Adipocyte (in vitro differentiated cells): Measurements from ENCODE around the gene SLC38A4.

Experiments
- DNase-seq: peaks from one replicate; pipeline ENCODE4 v3.0.0-alpha.2; 2015; ENCODE audit warnings: low read depth
- H3K27me3 ChIP-seq: replicated peaks from 2 replicates; pipeline ENCODE4 v1.7.0; 2013; ENCODE audit warnings: mild to moderate bottlenecking, low read length, moderate library complexity; ENCODE audit not compliant: control insufficient read depth, insufficient read depth
- H3K36me3 ChIP-seq: 2 replicates; pipeline ENCODE4 v1.7.0; 2013; ENCODE audit warnings: low read length, mild to moderate bottlenecking, moderate library complexity; ENCODE audit not compliant: control insufficient read depth, insufficient read depth, severe bottlenecking
- H3K4me1 ChIP-seq: 2 replicates; pipeline ENCODE4 v1.7.0; 2013; ENCODE audit warnings: mild to moderate bottlenecking, low read length, moderate library complexity; ENCODE audit not compliant: control insufficient read depth, insufficient read depth
- H3K4me3 ChIP-seq: 2 replicates; pipeline ENCODE4 v1.7.0; 2013; ENCODE audit warnings: mild to moderate bottlenecking, low read length, moderate library complexity
- H3K9ac ChIP-seq: 2 replicates; pipeline ENCODE4 v1.7.0; 2013; ENCODE audit warnings: mild to moderate bottlenecking, low read length, moderate library complexity
- H3K9me3 ChIP-seq: 2 replicates; pipeline ENCODE4 v1.7.0; 2013; ENCODE audit warnings: mild to moderate bottlenecking, low read length, moderate library complexity; ENCODE audit not compliant: control insufficient read depth

Gene SLC38A4

GRCh38 chr12:46774322-46774633 is 51.5 kb downstream of the SLC38A4 start:
- Histone ChIP-seq H3K27me3 (no peaks in the 10 kb centered on the region), H3K9me3 (no peaks in the 10 kb centered on the region)
- DNase-seq, result no peak

GRCh38 chr12:46773586-46774321 is 52.0 kb downstream of the SLC38A4 start:
- H3K36me3 ChIP-seq, result no peaks in the 10 kb centered on the region
- peak; percentile 76 for DNase-seq
- H3K4me1 ChIP-seq, result peaks cover 56% of the 10 kb centered on the region
- peak overlapping the region; percentile 70 for H3K9ac ChIP-seq
- H3K4me3 ChIP-seq, result peak overlapping the region; percentile 55
- no peaks in the 10 kb centered on the region for H3K27me3 ChIP-seq
- no peaks in the 10 kb centered on the region for H3K9me3 ChIP-seq

More at GRCh38 chr12:46774322-46774633, 51.5 kb downstream of the SLC38A4 start:
- H3K4me3 ChIP-seq, result peak overlapping the region; percentile 55
- peak overlapping the region; percentile 70 for H3K9ac ChIP-seq
- no peaks in the 10 kb centered on the region for H3K36me3 ChIP-seq
- peaks cover 56% of the 10 kb centered on the region for H3K4me1 ChIP-seq

GRCh38 chr12:46771268-46771827 is 54.4 kb downstream of the SLC38A4 start:
- peaks cover 56% of the 10 kb centered on the region for H3K4me1 ChIP-seq
- peak; percentile 43 for DNase-seq

DNA sequence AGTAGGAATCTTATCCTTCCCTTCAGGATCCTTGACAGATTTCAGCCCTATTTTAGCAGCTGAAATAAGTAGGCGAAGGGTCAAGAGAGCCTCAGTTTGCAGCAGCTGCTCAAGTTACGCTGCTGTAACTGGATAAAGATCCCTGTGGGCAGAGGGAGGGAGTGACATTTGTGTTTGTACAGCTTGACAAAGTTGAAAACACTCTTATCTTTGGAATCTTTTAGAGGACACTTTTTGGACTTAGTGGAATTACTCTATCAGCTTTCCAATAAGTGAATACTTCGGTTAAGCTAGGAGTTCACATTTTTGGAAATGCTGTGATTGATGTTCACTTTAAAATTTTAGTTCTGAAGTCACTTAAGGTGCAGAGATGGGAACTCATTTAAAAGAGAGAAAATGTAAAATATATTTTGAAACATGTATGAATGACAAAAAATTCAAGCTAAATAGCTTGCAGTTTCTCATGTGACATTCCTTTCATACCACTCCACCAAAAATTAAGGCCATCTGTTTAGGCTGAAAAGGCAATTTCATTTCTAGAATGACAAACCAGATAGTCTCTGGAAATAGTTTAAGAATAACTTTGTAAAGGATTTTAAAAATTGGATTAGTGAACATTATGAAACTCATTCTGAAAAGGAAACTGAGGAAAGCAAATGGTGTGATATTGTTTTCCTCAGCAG is 55.2 kb downstream of the SLC38A4 start:
- H3K4me3 ChIP-seq, result peak overlapping the region; percentile 67
- peaks cover 56% of the 10 kb centered on the region for H3K4me1 ChIP-seq
- H3K9ac ChIP-seq, result peak overlapping the region; percentile 84
- peak; percentile 79 for DNase-seq
- no peaks in the 10 kb centered on the region for H3K9me3 ChIP-seq
- no peaks in the 10 kb centered on the region for H3K36me3 ChIP-seq
- H3K27me3 ChIP-seq, result no peaks in the 10 kb centered on the region

More at GRCh38 chr12:46771268-46771827, 54.4 kb downstream of the SLC38A4 start:
- no peaks in the 10 kb centered on the region for H3K9me3 ChIP-seq
- H3K27me3 ChIP-seq, result no peaks in the 10 kb centered on the region
- peak overlapping the region; percentile 67 for H3K4me3 ChIP-seq
- H3K9ac ChIP-seq, result peak overlapping the region; percentile 84
- H3K36me3 ChIP-seq, result no peaks in the 10 kb centered on the region

GRCh38 chr12:46764005-46764404 is 61.8 kb downstream of the SLC38A4 start:
- no peak for DNase-seq
- no peak overlapping the region for H3K4me3 ChIP-seq
- H3K9me3 ChIP-seq, result peaks cover 4% of the 10 kb centered on the region
- H3K4me1 ChIP-seq, result no peaks in the 10 kb centered on the region
- H3K9ac ChIP-seq, result no peak overlapping the region
- H3K27me3 ChIP-seq, result no peaks in the 10 kb centered on the region
- no peaks in the 10 kb centered on the region for H3K36me3 ChIP-seq

GRCh38 chr12:46763230-46763629 is 62.6 kb downstream of the SLC38A4 start:
- Histone ChIP-seq H3K9ac (no peak overlapping the region), H3K4me1 (no peaks in the 10 kb centered on the region)

DNA sequence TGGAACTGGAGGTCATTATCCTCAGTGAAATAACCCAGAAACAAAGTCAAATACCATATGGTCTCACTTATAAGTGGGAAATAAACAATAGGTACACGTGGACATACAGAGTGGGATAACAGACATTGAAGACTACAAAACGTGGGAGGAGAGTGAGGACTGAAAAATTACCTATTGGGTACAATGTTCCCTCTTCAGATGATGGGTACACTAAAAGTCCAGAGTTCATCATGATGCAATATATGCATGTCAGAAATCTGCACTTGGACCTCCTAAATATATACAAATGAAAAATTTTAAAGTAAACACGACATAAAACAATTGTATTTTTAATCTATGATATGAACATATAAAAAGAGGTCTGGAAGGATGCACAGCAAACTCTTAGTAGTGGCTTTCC is 71.2 kb downstream of the SLC38A4 start:
- Histone ChIP-seq H3K27me3 (no peaks in the 10 kb centered on the region), H3K4me3 (no peak overlapping the region), H3K4me1 (no peaks in the 10 kb centered on the region), H3K9ac (no peak overlapping the region), H3K9me3 (peaks cover 3% of the 10 kb centered on the region), H3K36me3 (no peaks in the 10 kb centered on the region)
- DNase-seq, result no peak

More at GRCh38 chr12:46763230-46763629, 62.6 kb downstream of the SLC38A4 start:
- DNase-seq, result no peak
- Histone ChIP-seq H3K4me3 (no peak overlapping the region), H3K27me3 (no peaks in the 10 kb centered on the region), H3K36me3 (no peaks in the 10 kb centered on the region), H3K9me3 (peaks cover 7% of the 10 kb centered on the region)

DNA sequence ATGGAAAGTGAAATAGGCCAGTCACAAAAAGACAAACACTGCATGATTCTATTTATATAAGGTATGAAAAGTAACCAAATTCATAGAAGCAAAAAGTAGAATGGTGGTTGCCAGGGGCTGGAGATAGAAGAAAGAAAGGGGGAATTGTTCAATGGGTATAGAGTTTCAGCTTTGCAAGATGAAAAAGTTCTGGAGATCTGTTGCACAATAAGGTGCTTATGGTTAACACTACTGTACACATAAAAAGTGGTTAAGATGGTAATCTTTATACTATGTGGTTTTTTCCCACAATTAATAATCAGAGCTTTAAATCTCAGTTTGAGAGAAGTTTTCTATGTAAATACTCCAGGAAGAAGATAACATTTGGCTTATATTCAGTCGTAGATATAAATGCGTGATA is 73.4 kb downstream of the SLC38A4 start:
- Histone ChIP-seq H3K9ac (no peak overlapping the region), H3K9me3 (no peaks in the 10 kb centered on the region), H3K27me3 (no peaks in the 10 kb centered on the region), H3K36me3 (no peaks in the 10 kb centered on the region), H3K4me3 (no peak overlapping the region), H3K4me1 (no peaks in the 10 kb centered on the region)
- DNase-seq, result peak; percentile 38

DNA sequence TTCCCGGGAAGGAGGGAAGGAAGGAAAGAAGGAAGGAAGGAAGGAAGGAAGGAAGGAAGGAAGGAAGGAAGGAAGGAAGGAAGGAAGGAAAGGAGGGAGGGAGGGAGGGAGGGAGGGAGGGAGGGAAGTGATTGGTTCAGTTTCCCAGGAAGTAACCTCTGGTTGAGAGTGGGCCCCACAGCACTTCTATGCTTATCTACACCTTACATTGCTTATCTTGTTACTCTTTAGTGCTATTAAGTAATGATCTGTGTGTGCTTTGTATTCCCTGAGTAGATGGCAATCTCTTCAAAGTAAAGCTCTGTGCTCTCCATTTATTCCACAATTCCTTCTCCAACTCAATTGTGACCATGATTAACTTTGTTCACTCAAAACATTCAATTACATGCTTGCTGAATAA is 74.6 kb downstream of the SLC38A4 start:
- Histone ChIP-seq H3K27me3 (no peaks in the 10 kb centered on the region), H3K4me3 (no peak overlapping the region), H3K9me3 (no peaks in the 10 kb centered on the region), H3K36me3 (no peaks in the 10 kb centered on the region), H3K9ac (no peak overlapping the region), H3K4me1 (no peaks in the 10 kb centered on the region)
- DNase-seq, result no peak

- H3K4me3 ChIP-seq, result no peak overlapping the region
- no peaks in the 10 kb centered on the region for H3K9me3 ChIP-seq
- H3K27me3 ChIP-seq, result no peaks in the 10 kb centered on the region
- no peak for DNase-seq
- H3K4me1 ChIP-seq, result no peaks in the 10 kb centered on the region
- H3K9ac ChIP-seq, result no peak overlapping the region
- H3K36me3 ChIP-seq, result no peaks in the 10 kb centered on the region
Observed at GRCh38 chr12:46749322-46749721, 76.5 kb downstream of the SLC38A4 start.

DNA sequence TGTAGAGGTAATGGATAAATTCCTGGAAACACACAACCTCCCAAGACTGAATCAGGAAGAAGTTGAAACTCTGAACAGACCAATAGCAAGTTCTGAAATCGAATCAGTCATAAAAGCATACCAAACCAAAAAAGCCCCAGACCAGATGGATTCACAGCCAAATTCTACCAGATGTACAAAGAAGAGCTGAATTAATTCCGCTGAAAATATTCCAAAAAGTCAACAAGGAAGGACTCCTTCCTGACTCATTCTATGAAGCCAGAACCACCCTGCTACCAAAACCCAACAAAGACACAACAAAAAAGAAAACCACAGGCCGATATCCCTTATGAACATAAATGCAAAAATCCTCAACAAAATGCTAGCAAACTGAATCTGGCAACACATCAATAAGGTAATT is 81.5 kb downstream of the SLC38A4 start:
- H3K9ac ChIP-seq, result no peak overlapping the region

More for the DNA sequence above, 81.5 kb downstream of the SLC38A4 start:
- Histone ChIP-seq H3K9me3 (no peaks in the 10 kb centered on the region), H3K4me3 (no peak overlapping the region), H3K4me1 (no peaks in the 10 kb centered on the region), H3K27me3 (no peaks in the 10 kb centered on the region), H3K36me3 (no peaks in the 10 kb centered on the region)
- DNase-seq, result no peak
